ENCODE results near the gene NTF3.

DNA sequence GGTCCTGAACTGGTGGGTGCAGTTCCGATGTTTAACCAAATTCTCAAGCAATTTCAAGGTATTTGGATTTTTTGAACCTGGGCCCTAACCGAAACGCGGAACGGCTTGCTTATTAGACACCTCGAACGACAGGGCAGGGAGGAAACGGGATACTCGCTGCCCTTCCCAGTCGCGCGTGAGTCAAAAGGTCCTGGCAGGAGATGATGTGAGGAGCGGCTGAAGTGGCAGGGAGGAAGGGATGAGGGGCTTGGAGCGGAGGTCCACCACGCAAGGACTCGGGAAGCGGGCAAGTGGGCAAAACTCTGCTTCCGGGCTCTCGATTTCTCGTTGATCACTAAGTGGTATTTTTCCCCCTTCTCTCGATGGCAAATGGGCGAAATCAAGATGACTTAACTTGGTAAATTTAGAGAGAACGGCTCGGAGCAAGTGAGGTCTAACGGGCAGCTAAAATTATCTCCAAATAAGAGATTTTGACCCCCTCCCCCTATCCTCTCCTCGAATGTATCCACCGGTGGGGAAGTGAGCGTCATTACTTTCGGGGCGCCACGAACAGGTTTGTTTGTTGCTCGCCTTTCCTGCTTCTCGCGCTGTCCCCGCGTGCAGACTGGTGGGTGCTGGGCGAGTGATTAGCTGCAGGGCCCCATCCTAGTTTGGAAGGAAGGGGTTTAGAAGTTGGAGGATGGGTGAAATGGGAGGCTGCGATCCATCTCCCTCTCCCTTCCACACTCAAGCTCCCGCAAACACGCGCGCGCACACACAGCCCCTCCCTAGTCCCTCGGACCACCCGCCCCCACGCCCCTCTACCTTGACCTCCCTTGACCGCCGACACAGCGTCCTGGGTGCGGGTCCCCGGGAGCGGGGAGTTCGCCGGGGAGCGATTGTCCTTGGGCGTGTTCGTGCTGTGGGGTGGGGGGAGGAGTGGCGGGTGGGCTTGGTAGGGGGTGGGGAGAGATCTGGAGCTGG, 986 bp upstream of the NTF3 start:
- TF ChIP-seq, protein P1, sequence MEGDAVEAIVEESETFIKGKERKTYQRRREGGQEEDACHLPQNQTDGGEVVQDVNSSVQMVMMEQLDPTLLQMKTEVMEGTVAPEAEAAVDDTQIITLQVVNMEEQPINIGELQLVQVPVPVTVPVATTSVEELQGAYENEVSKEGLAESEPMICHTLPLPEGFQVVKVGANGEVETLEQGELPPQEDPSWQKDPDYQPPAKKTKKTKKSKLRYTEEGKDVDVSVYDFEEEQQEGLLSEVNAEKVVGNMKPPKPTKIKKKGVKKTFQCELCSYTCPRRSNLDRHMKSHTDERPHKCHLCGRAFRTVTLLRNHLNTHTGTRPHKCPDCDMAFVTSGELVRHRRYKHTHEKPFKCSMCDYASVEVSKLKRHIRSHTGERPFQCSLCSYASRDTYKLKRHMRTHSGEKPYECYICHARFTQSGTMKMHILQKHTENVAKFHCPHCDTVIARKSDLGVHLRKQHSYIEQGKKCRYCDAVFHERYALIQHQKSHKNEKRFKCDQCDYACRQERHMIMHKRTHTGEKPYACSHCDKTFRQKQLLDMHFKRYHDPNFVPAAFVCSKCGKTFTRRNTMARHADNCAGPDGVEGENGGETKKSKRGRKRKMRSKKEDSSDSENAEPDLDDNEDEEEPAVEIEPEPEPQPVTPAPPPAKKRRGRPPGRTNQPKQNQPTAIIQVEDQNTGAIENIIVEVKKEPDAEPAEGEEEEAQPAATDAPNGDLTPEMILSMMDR (IDR thresholded peaks at IDR 0.05), result no peak
- no peak for TF ChIP-seq POLR2A (IDR thresholded peaks at IDR 0.05)

All from right lobe of liver (tissue), 4 donors.